Peyer's patch (tissue), 4 donors: Measurements from ENCODE around the gene PAN2. TPM values are rescaled to one million over a fixed set of nuclear protein-coding genes. Genes with fewer than 3 reads are reported as not detected.
"Not testable (repeated sequence)": the region's sequence is repeated elsewhere in the genome, so short reads cannot be mapped to it uniquely, and the experiment has no call there.

Experiments used
- DNase-seq, 3 donors: peaks; one replicate each; pipeline ENCODE4 v3.0.0-alpha.2; 2017 to 2019
- H3K27ac ChIP-seq, 4 donors: fragments of 200-600 bp; sonication (generic); one replicate each; pipeline ENCODE4 v1.5.1; 2016 to 2019
- H3K27me3 ChIP-seq, 2 donors: fragments of 200-600 bp; sonication (generic); one replicate each; pipeline ENCODE4 v1.5.1; 2019
- H3K36me3 ChIP-seq, 3 donors: fragments of 200-600 bp; sonication (generic); one replicate each; pipeline ENCODE4 v1.5.1; 2016 to 2019
- H3K4me1 ChIP-seq, 4 donors: fragments of 200-600 bp; sonication (generic); one replicate each; pipeline ENCODE4 v1.5.1; 2016 to 2019
- H3K4me3 ChIP-seq, 4 donors: fragments of 200-600 bp; sonication (generic); 1 replicate in 3 of 4; 2 replicates in 1 of 4; pipeline ENCODE4 v1.5.1; 2016 to 2019; ENCODE audit warnings: mild to moderate bottlenecking in 1 of 4
- H3K9me3 ChIP-seq, 4 donors: fragments of 200-600 bp; sonication (generic); one replicate each; pipeline ENCODE4 v1.5.1; 2016 to 2019; ENCODE audit warnings: mild to moderate bottlenecking in 1 of 4
- CTCF ChIP-seq, 6 experiments: fragments of 450-650 bp in 4 of 6; fragments of 200-600 bp in 2 of 6; sonication (generic) in 1 of 6; IDR thresholded peaks; one replicate each; pipeline ENCODE4 v1.5.1; 2017 to 2019; ENCODE audit warnings: antibody characterized with exemption in 6 of 6, mild to moderate bottlenecking in 3 of 6, moderate library complexity in 1 of 6
- POLR2A ChIP-seq, 2 donors: fragments of 450-650 bp; IDR thresholded peaks; one replicate each; pipeline ENCODE4 v1.5.1; 2017; ENCODE audit warnings: antibody characterized with exemption in 2 of 2, mild to moderate bottlenecking in 2 of 2, moderate library complexity in 2 of 2
- total RNA-seq, 4 donors: library from RNA; depleted of rRNA; stranded (reverse); fragments of >200 nt; gene quantifications; one replicate each; pipeline ENCODE4 v1.1.0, GENCODE V29; 2016

PAN2 gene
- total RNA-seq, 4 donors from 2014 or later, result 82.5 to 114 (median 95.4) TPM

- DNase-seq, result peak in 2 of 3 donors; percentile 29 to 30
- H3K27me3 ChIP-seq, result no peaks in the 10 kb centered on the region
- TF ChIP-seq CTCF (IDR thresholded peaks at IDR 0.05) (no peak), POLR2A (IDR thresholded peaks at IDR 0.05) (no peak)
Measured at GRCh38 chr12:56336361-56337167, 2.8 kb upstream of the PAN2 start.

DNA sequence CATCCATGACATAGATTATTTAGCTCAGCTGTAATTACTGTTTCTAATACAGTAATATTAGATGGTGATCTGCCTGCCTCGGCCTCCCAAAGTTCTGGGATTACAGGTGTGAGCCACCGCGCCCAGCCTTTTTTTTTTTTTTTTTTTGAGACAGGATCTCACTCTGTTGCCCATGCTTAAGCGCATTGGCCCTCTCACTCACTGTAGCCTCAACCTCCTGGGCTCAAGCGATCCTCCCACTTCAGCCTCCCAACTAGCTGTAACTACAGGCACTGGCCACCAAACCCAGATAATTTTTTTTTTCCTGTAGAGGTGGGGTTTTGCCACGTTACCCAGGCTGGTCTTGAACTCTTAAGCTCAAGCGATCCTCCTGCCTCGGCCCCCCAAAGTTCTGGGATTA lies 1.7 kb upstream of the PAN2 start:
- H3K4me1 ChIP-seq, DNase-seq, H3K27me3 ChIP-seq, H3K27ac ChIP-seq, H3K4me3 ChIP-seq, H3K36me3 ChIP-seq, H3K9me3 ChIP-seq: not testable (repeated sequence)

More at GRCh38 chr12:56336361-56337167, 2.8 kb upstream of the PAN2 start:
- H3K4me1 ChIP-seq, result peaks cover 0 to 7% (median 0%) of the 10 kb centered on the region in 4 donors
- H3K27ac ChIP-seq, result no peak overlapping the region
- H3K36me3 ChIP-seq, result no peaks in the 10 kb centered on the region
- no peaks in the 10 kb centered on the region for H3K9me3 ChIP-seq
- no peak overlapping the region for H3K4me3 ChIP-seq

- peaks cover 0 to 7% (median 0%) of the 10 kb centered on the region in 4 donors for H3K4me1 ChIP-seq
- no peaks in the 10 kb centered on the region for H3K36me3 ChIP-seq
- H3K4me3 ChIP-seq, result peak overlapping the region; percentile 53 to 72 (median 66)
- H3K27me3 ChIP-seq, result no peaks in the 10 kb centered on the region
- no peak for DNase-seq
- H3K27ac ChIP-seq, result peak overlapping the region; percentile 91 to 95 (median 94)
- no peaks in the 10 kb centered on the region for H3K9me3 ChIP-seq
- TF ChIP-seq CTCF (IDR thresholded peaks at IDR 0.05), result no peak
Measured at GRCh38 chr12:56334490-56334793, 642 bp upstream of the PAN2 start.

DNA sequence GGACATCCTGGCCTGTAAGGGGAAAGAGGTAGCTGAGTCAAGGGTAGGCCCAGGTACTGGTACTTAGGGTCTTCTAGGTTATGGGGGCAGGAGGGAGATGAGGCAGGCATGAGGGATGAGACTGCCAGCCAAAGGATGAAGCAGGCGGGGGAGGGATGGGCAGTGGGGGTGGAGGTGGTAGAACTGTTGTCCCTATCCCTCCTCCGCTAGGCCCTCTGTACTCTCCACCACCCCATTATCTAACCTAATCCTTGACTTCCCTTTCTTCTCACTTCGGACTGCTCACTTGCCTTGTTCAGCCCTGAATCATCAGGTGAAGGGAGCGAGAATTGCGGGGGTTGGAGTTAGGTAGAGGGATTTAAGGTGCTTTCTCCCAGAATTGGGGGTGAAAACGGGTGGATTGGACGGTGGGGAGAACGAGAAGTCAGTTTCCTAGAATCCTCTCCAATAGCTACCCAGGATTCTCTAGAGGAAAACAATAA lies 562 bp downstream of the PAN2 start:
- no peak for TF ChIP-seq CTCF (IDR thresholded peaks at IDR 0.05)
- TF ChIP-seq POLR2A (IDR thresholded peaks at IDR 0.05), result no peak
- Histone ChIP-seq H3K4me3 (peak overlapping the region; percentile 53 to 72 (median 66)), H3K9me3 (no peaks in the 10 kb centered on the region), H3K27me3 (no peaks in the 10 kb centered on the region), H3K27ac (peak overlapping the region; percentile 91 to 95 (median 94)), H3K36me3 (peaks cover 0 to 3% (median 0%) of the 10 kb centered on the region in 3 donors), H3K4me1 (peaks cover 0 to 7% (median 0%) of the 10 kb centered on the region in 4 donors)
- no peak for DNase-seq

DNA sequence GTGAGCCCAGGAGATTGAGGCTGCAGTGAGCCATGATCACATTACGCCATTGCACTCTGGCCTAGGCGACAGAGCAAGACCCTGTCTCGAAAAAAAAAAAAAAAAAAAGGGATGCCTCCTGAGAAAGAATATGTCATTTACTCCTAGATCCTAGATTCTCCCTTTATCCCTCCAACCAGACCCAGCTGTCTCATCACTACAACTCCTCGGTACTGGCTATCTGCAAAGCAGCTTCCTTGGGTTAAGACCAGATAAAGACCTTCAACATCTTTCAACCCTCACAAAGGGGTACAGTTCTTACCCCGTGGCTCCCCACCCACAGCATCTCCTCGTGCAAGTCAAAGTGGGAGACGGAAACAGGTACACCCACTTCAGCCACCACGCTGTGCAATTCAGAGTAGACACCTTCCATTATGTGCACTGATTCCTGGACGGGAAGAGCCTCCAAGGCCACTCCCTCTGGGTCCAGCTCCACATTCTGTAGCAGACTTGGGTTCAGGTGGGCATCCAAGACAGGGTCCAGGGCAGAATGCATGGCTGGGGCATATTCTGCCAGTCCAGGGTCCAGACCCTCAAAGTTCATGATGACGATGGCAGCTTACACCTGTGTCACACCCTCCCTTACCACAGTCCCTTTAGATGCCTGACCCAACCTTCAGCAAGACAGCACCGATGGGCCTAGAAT lies 1.1 kb downstream of the PAN2 start:
- Histone ChIP-seq H3K4me3 (peak overlapping the region; percentile 53 to 72 (median 66)), H3K4me1 (peaks cover 0 to 7% (median 0%) of the 10 kb centered on the region in 4 donors), H3K27ac (peak overlapping the region; percentile 91 to 95 (median 94)), H3K36me3 (peaks cover 0 to 9% (median 0%) of the 10 kb centered on the region in 3 donors), H3K27me3 (no peaks in the 10 kb centered on the region), H3K9me3 (no peaks in the 10 kb centered on the region)
- TF ChIP-seq CTCF (IDR thresholded peaks at IDR 0.05) (no peak), POLR2A (IDR thresholded peaks at IDR 0.05) (no peak)
- DNase-seq, result peak in 1 of 3 donors; percentile 45

DNA sequence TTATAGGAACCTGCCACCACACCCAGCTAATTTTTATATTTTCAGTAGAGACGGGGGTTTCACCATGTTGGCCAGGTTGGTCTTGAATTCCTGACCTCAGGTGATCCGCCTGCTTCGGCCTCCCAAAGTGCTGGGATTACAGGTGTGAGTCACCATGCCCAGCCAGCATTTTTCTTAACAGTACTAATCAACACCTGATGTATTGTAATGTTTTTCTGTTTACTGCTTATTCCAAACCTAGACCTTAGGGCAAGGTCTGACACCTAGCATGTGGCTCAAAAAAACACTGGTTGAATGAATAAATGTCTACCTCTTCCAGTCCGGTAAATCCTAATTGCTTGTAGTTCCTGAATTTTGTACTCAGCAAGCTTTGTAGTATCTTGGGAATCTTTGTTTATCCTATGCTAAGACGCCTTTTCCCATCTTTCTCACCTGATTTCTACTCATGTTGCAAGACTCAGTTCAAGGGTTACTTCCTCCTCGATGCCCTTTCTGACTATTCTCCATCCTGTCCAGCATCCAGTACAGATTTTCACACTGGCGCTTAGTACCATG lies 2.8 kb downstream of the PAN2 start:
- Histone ChIP-seq H3K27me3 (no peaks in the 10 kb centered on the region), H3K27ac (peak overlapping the region in 2 of 4 donors; percentile 5 to 27), H3K4me1 (peaks cover 0 to 7% (median 0%) of the 10 kb centered on the region in 4 donors), H3K9me3 (no peaks in the 10 kb centered on the region), H3K4me3 (no peak overlapping the region), H3K36me3 (peaks cover 0 to 25% (median 0%) of the 10 kb centered on the region in 3 donors)
- TF ChIP-seq CTCF (IDR thresholded peaks at IDR 0.05), result no peak
- TF ChIP-seq POLR2A (IDR thresholded peaks at IDR 0.05), result no peak
- DNase-seq, result no peak
